Lung (tissue), 12 donors: ENCODE measurements around the gene ARR3. TPM values are rescaled to one million over a fixed set of nuclear protein-coding genes. Genes with fewer than 3 reads are reported as not detected.
"Not testable (repeated sequence)": the region's sequence is repeated elsewhere in the genome, so short reads cannot be mapped to it uniquely, and the experiment has no call there.

Experiments
- ATAC-seq: fragments of 200-7000 bp; cut with Tn5 transposase; one replicate; pipeline ENCODE4 v1.9.1; 2020; ENCODE audit warnings: moderate number of reproducible peaks; ENCODE audit not compliant: insufficient read depth, low FRiP score
- DNase-seq, 3 donors: peaks; one replicate each; pipeline ENCODE4 v3.0.0-alpha.2; 2013 to 2017
- H3K27ac ChIP-seq, 2 donors: one replicate each; pipeline ENCODE4 v1.5.1; 2013; ENCODE audit warnings: mild to moderate bottlenecking in 2 of 2, moderate library complexity in 2 of 2, control low read depth in 1 of 2, inconsistent platforms in 1 of 2, low read depth in 1 of 2, low read length in 1 of 2
- H3K27me3 ChIP-seq, 3 donors: one replicate each; pipeline ENCODE4 v1.5.1; 2013; ENCODE audit warnings: low read length in 2 of 3; ENCODE audit not compliant: control insufficient read depth in 3 of 3, insufficient read depth in 3 of 3
- H3K36me3 ChIP-seq, 4 donors: one replicate each; pipeline ENCODE4 v1.5.1; 2013; ENCODE audit warnings: low read length in 4 of 4, mild to moderate bottlenecking in 1 of 4, moderate library complexity in 1 of 4; ENCODE audit not compliant: control insufficient read depth in 4 of 4, insufficient read depth in 4 of 4
- H3K4me1 ChIP-seq, 5 donors: one replicate each; pipeline ENCODE4 v1.5.1; 2013; ENCODE audit warnings: low read length in 5 of 5, mild to moderate bottlenecking in 2 of 5, moderate library complexity in 1 of 5; ENCODE audit not compliant: control insufficient read depth in 5 of 5, insufficient read depth in 5 of 5
- H3K4me3 ChIP-seq: one replicate; pipeline ENCODE4 v1.5.1; 2013; ENCODE audit warnings: mild to moderate bottlenecking, control low read depth, moderate library complexity
- H3K9ac ChIP-seq, 2 donors: one replicate each; pipeline ENCODE4 v1.5.1; 2013; ENCODE audit warnings: low read length in 2 of 2, control low read depth in 1 of 2; ENCODE audit not compliant: insufficient read depth in 1 of 2
- H3K9me3 ChIP-seq, 4 donors: one replicate each; pipeline ENCODE4 v1.5.1; 2013; ENCODE audit warnings: low read length in 3 of 4, mild to moderate bottlenecking in 1 of 4, moderate library complexity in 1 of 4; ENCODE audit not compliant: control insufficient read depth in 4 of 4, insufficient read depth in 3 of 4
- WGBS, 2 donors: extraction: QIAGEN DNeasy Blood & Tissue Kit; methylation state at CpG; one replicate each; pipeline ENCODE4 v1.1.7; 2013; 5-methylcytosine and 5-hydroxymethylcytosine counted together
- polyA plus RNA-seq, 2 donors: library from polyadenylated mRNA; stranded (reverse); fragments of 200-250 nt; gene quantifications; one replicate each; pipeline ENCODE4 v1.2.1, GENCODE V29; 2013
- total RNA-seq, 2 donors: library from RNA; depleted of rRNA in 1 of 2; stranded (reverse); fragments of >200 nt in 1 of 2; gene quantifications; one replicate each; pipeline ENCODE4 v1.2.1, GENCODE V29; 2014 to 2021
- TF ChIP-seq, protein P1 (sequence below): IDR thresholded peaks from 2 replicates; pipeline ENCODE4 v1.5.1; 2012; ENCODE audit warnings: mild to moderate bottlenecking; ENCODE audit errors: control extremely low read depth, extremely low read depth
- donor health status: control.
- donor health status: control.
- donor health status: Bipolar disorder and iron deficiency.
- donor health status: healthy.
- donor health status: DM: yes; HTN: yes; CAD: no.

Gene ARR3
- total and polyA plus RNA-seq, 4 donors = not detected

DNA sequence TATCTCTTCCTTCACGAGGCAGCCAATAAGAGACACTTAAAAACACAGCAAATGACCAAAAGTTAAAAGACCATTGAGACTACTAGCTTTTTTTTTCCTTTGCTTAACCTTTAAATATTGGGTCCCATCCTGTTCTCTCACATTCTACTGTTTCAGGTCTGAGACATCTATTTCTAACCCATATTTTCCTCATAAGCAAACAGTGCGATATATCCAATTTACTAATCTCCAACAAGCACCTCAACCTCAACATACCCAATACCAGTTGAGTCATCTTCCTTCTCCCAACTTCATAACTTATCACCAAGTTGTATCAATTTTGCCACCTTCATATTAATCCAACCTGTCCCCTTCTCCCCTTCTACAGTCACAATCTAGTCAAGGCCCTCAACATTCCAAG is 26.6 kb upstream of the ARR3 start:
- 74 to 93% methylated on average over 2 of the region's 2 CpGs for WGBS, 2 donors
- no peaks in the 10 kb centered on the region for H3K4me1 ChIP-seq
- no peak overlapping the region for H3K4me3 ChIP-seq
- ATAC-seq = no peak
- no peak overlapping the region for H3K27ac ChIP-seq
- DNase-seq = no peak
- no peak overlapping the region for H3K9ac ChIP-seq
- no peaks in the 10 kb centered on the region for H3K9me3 ChIP-seq
- peaks cover 0 to 2% (median 0%) of the 10 kb centered on the region in 3 donors for H3K27me3 ChIP-seq
- no peaks in the 10 kb centered on the region for H3K36me3 ChIP-seq
- TF ChIP-seq, protein P1, sequence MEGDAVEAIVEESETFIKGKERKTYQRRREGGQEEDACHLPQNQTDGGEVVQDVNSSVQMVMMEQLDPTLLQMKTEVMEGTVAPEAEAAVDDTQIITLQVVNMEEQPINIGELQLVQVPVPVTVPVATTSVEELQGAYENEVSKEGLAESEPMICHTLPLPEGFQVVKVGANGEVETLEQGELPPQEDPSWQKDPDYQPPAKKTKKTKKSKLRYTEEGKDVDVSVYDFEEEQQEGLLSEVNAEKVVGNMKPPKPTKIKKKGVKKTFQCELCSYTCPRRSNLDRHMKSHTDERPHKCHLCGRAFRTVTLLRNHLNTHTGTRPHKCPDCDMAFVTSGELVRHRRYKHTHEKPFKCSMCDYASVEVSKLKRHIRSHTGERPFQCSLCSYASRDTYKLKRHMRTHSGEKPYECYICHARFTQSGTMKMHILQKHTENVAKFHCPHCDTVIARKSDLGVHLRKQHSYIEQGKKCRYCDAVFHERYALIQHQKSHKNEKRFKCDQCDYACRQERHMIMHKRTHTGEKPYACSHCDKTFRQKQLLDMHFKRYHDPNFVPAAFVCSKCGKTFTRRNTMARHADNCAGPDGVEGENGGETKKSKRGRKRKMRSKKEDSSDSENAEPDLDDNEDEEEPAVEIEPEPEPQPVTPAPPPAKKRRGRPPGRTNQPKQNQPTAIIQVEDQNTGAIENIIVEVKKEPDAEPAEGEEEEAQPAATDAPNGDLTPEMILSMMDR = no peak

DNA sequence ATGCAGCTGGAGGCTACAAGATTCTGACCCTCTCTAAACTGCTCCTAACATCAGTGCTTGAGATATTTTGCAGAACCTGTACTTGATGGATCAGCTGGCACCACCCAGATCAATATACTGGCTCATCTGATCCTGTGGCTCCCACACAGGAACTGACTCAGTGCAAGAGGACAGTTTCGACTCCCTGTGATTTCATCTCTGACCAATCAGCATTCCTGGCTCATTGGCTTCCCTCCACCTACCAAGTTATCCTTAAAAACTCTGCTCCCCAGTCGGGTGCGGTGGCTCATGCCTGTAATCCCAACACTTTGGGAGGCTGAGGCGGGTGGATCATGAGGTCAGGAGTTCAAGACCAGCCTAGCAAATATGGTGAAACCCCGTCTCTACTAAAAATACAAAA is 24.5 kb upstream of the ARR3 start:
- H3K27ac ChIP-seq, ATAC-seq, DNase-seq, H3K4me3 ChIP-seq, H3K4me1 ChIP-seq, H3K9ac ChIP-seq, H3K9me3 ChIP-seq, H3K27me3 ChIP-seq, H3K36me3 ChIP-seq: not testable (repeated sequence)
- 74 to 92% methylated on average over 5 of the region's 5 CpGs for WGBS, 2 donors

DNA sequence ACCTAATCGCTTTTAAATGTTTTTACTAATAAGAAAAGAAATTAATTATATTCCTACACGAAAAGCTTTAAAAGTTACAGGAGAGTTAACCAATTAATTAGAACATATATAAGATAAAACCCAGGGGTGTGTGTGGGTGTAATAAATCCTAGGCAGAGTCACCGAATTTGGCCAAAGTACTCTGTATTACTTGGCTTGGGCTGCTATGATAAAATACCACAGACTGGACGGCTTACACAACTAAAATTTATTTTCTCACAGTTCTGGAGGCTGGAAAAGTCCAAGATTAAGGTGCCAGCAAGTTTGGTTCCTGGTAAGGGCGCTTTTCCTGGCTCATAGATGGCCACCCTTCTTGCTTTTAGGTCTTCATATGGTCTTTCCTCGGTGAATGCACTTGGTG is 23.3 kb upstream of the ARR3 start:
- ATAC-seq (no peak), DNase-seq (no peak)
- no peaks in the 10 kb centered on the region for H3K4me1 ChIP-seq
- no peaks in the 10 kb centered on the region for H3K27me3 ChIP-seq
- H3K36me3 ChIP-seq = no peaks in the 10 kb centered on the region
- H3K9ac ChIP-seq = no peak overlapping the region
- 77 to 96% methylated on average over 6 of the region's 6 CpGs for WGBS, 2 donors
- H3K27ac ChIP-seq = no peak overlapping the region
- TF ChIP-seq, protein P1 = no peak
- H3K4me3 ChIP-seq = no peak overlapping the region
- no peaks in the 10 kb centered on the region for H3K9me3 ChIP-seq

DNA sequence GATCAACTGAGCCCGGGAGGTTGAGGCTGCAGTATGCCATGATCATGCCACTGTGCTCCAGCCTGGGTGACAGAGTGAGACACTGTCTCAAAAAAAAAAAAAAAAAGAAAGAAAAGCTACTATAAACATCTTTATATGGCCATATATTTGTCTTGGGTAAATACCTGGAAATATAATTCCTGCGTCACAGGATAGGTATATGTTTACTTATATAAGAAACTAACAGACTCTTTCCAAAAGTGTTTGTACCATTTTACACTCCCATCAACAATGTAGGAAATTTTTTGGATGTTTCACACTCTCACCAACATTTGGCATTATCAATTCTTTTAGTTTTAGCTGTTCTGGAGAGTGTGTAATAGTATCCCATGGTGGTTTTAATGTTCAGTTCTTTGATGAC is 20.9 kb upstream of the ARR3 start:
- 94 to 100% methylated on average over 2 of the region's 2 CpGs for WGBS, 2 donors
- Histone ChIP-seq H3K4me3 (no peak overlapping the region), H3K4me1 (no peaks in the 10 kb centered on the region), H3K9ac (no peak overlapping the region), H3K27ac (no peak overlapping the region), H3K36me3 (no peaks in the 10 kb centered on the region), H3K9me3 (no peaks in the 10 kb centered on the region), H3K27me3 (no peaks in the 10 kb centered on the region)
- DNase-seq (no peak), ATAC-seq (no peak)
- TF ChIP-seq, protein P1 = no peak
